NCI-H748 (cell line): ENCODE data around the gene ZNF57.
A peak's percentile ranks its signal among the peaks of the same experiment; 100 is the strongest.
"Not testable (repeated sequence)": the region's sequence is repeated elsewhere in the genome, so short reads cannot be mapped to it uniquely, and the experiment has no call there.

ENCODE experiments used
- DNase-seq: peaks from one replicate; lab custom pipeline; 2025; ENCODE audit not compliant: unreplicated experiment; lab: John Stamatoyannopoulos, UW

The ZNF57 gene

DNA sequence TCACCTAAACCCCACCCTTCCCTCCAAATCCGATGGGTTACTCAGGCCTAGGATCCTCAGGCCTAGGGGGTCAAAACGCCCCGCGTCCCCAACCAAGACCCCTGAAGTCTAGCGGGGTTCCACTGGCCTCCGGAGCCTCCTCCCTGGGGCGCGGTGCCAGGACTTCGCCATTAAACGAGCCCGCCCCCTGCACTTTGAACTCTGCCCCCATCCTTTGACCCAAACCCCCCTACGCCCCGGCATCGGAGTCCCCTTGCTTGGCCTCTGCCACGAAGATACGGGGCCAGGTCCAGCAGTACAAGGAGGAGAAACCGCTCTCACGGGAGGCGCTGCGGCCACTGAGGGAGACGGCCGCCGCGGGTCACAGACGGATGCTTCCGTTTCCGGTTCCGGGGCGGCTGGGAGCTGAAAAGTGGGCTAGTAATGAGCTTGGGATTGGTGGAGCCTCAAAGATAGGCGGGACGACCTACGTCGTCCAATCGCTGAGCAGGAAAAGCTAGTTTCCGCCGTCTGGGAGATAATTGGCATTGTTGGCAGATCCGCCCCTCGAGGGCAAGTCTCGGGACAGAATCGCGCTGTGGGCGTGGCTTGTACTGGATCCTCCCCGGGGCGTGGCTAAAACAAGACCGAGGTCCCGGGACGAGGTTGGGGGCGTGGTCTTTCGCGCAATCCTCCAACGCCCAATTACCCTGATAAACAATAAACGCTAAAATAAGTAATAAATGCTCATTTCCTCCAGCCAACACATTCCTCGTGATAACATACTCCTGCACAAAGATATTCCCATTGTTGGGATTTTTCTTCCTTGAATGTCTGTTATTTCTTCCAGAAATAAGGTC is 49.8 kb downstream of the ZNF57 start:
- peak; percentile 98 for DNase-seq

DNA sequence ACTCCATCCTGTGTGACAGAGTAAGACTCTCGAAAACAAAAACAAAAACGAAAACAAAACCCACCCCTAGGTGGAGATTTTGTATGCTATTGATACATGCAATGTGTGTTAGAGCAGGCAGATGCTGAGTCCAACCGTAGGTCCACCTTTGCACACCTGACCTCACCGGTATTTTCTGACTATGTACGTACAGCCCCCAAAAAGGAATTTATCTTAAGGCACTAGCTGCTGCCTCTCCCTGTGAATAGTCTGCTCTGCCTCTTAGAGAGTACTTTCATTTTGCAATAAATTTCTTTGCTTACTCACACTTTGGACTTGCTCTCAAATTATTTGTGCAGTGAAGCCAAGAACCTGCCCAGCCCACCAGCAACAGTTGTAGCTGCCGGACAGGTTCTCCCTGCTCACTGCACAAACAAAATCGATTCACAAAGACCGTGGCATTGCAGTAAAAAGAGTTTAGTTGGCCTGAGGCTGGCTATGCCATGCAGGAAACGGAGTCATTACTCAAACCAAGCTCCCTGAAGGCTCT is 52.3 kb downstream of the ZNF57 start:
- DNase-seq = peak; percentile 16

GRCh38 chr19:2957160-2957559 is 56.4 kb downstream of the ZNF57 start:
- DNase-seq = no peak

- no peak for DNase-seq
Measured at GRCh38 chr19:2960120-2960519, 59.4 kb downstream of the ZNF57 start.

DNA sequence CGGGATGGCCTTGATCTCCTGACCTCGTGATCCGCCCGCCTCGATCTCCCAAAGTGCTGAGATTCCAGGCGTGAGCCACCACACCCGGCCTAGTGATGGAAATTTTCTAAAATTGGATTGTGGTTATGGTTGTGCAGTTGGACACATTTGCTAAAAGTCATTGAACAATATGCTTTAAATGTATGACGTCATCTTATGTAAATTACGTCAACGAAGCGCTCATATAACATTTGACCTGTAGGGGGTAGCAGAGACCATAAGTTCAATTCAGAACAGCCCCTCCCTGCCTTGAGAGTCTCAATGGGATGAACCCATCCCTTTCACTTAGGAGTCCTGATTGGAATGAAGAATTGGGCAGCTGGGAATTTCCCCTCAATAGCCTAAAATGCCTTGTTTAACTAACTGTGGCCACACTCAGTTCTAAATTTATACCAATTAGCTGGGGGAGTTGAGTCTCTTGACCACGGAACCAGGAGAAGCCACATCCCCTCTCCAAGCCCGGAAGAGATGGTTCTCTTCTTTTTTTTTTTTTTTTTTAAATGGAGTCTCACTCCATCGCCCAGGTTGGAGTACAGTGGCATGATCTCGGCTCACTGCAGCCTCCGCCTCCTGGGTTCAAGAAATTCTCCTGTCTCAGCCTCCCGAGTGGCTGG is 61.4 kb downstream of the ZNF57 start:
- DNase-seq = peak; percentile 77

DNA sequence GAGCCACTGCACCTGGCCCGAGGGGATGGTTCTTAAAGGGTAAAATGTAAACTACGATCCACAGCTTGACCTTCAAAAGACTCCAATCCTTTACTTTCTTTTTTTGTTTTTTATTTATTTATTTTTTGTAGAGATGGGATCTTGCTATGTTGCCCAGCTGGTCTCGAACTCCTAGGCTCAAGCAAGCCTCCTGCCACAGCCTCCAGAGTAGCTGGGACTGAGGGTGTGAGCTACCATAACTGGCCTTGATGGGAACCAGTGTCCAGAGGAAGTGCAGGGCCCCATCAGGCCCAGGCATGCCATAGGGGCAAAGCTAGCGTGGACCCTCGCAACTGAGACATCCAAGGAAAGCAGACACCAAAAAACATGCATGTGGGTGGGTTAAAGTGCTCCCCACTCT is 62.4 kb downstream of the ZNF57 start:
- DNase-seq = no peak

- DNase-seq = not testable (repeated sequence)
Measured at GRCh38 chr19:2963631-2964030, 62.9 kb downstream of the ZNF57 start.

DNA sequence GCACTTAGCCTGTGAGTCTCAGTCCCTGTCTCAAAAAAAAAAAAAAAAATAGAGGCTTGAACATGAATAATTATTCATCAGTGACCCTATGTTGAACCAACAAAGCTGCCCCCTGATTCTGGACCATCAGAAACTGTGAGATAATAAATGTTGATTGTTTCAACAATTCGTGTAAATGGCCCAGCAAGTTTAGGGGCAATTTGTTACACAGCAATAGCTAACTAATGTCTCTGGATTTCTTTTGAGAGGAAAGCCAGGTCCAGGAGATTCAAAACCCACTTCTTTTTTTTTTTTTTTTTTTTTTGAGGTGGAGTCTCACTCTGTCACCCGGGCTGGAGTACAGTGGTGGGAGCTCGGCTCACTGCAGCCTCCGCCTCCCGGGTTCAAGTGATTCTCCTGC is 64.1 kb downstream of the ZNF57 start:
- no peak for DNase-seq

DNA sequence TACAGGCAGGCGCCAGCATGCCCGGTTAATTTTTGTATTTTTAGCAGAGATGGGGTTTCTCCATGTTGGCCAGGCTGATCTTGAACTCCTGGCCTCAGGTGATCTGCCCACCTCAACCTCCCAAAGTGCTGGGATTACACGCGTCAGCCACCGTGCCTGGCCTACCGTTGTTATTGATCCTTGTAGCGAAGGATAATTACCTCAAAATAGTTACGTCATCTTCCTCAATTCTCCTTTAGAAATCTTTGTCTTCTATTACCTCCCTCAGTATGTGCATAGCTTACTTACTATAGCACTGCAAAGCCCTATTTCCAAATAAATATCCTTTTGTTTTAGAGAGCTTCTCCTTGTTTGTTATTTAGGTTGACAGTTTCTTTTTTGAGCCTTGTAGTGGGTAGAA is 67.2 kb downstream of the ZNF57 start:
- DNase-seq = no peak
